GM12872 (cell line): ENCODE results near the gene DYRK3.

Experiments
- TF ChIP-seq, protein P1 (sequence below): IDR thresholded peaks from 3 replicates; pipeline ENCODE4 v1.5.1; 2011; ENCODE audit warnings: low read depth, mild to moderate bottlenecking, low read length, moderate library complexity; ENCODE audit not compliant: insufficient read depth

DYRK3 gene

DNA sequence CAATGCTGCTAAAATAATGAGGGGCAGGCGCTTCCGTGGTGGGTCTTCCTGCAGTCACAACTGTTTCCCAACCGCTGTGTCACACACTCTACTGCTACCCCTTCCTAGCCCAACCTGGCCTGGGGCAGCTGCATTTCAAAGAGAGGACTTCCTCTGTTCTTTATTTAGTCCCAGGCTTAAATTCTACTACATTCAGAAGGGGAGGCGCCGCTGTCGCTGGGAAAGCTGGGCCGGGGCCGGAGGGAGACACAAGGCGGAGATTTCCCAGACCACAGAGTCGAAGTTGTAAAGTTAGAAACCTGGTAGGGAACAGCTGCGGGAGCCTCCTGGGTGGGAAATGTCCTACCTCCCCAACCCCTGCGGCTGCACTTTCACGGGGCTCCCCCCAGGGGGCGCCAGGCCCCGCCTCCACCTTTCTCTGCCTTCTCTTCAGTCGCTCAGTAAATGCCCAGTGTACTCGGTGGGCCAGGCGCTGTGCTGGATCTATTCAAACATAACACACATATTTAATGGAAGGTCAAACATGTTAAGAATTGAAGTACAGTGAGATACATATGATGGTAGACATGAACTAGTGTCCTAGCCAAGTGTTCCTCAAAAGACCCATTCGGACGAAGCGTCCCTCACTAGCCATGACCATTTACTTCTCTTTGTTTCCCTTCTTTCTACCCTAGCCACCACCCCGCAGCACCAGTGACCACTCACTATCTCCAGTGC lies 23.1 kb downstream of the DYRK3 start:
- TF ChIP-seq, protein P1, sequence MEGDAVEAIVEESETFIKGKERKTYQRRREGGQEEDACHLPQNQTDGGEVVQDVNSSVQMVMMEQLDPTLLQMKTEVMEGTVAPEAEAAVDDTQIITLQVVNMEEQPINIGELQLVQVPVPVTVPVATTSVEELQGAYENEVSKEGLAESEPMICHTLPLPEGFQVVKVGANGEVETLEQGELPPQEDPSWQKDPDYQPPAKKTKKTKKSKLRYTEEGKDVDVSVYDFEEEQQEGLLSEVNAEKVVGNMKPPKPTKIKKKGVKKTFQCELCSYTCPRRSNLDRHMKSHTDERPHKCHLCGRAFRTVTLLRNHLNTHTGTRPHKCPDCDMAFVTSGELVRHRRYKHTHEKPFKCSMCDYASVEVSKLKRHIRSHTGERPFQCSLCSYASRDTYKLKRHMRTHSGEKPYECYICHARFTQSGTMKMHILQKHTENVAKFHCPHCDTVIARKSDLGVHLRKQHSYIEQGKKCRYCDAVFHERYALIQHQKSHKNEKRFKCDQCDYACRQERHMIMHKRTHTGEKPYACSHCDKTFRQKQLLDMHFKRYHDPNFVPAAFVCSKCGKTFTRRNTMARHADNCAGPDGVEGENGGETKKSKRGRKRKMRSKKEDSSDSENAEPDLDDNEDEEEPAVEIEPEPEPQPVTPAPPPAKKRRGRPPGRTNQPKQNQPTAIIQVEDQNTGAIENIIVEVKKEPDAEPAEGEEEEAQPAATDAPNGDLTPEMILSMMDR: peak; percentile 99

- TF ChIP-seq, protein P1: no peak
These were observed 23.6 kb downstream of the DYRK3 start for GRCh38 chr1:206658981-206659273.

- TF ChIP-seq, protein P1: no peak
These were observed 24.8 kb downstream of the DYRK3 start for GRCh38 chr1:206660136-206660535.

- TF ChIP-seq, protein P1: no peak
These were observed 26.0 kb downstream of the DYRK3 start for GRCh38 chr1:206661161-206661820.

DNA sequence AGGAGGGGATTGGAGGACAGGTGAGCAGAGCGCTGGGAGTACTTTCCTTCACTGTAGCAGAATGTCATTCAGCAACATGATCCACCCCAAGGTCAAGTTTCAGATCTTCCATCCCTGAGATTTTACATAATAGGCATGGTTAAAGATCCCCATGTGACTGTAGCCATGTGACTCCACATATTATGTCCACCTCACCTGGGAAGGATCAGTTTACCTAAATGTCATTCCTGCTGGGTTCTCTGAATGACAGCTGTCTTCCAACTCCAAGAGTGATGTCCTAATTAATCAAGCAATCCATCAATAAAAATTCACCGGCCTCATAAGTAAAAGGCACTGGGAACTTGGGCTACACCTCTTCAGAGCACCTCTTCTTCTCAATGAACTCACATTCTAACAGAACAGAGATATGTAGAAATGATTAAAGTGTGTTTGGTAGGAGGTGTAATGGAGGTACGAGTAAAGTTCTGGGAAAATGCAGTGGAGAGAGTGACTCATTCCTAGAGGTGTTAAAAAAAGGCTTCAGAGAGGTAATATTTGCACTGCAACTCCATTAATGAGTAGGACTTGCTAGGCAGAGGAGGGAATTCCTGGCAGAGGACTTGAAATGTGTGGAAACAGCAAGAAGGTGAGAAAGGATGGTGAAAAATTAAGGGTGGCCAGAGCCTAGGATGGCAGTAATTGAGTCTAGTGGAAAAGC lies 27.2 kb downstream of the DYRK3 start:
- TF ChIP-seq, protein P1: no peak

GRCh38 chr1:206663362-206663761 lies 28.0 kb downstream of the DYRK3 start:
- TF ChIP-seq, protein P1: no peak

GRCh38 chr1:206663832-206664652 lies 28.7 kb downstream of the DYRK3 start:
- TF ChIP-seq, protein P1: peak; percentile 85
